Trophoblast cell (in vitro differentiated cells and primary cell): ENCODE results near the gene ENAH.

Source experiments
- DNase-seq, 2 donors: peaks; one replicate each; pipeline ENCODE4 v3.0.0-alpha.2; 2016
- H2AFZ ChIP-seq: 2 replicates; pipeline ENCODE4 v1.6.1; 2013; ENCODE audit warnings: low read length, moderate library complexity, mild to moderate bottlenecking; ENCODE audit not compliant: insufficient read depth, poor library complexity
- H2AK5ac ChIP-seq: 2 replicates; pipeline ENCODE4 v1.6.1; 2013; ENCODE audit warnings: mild to moderate bottlenecking, low read length
- H2BK120ac ChIP-seq: 2 replicates; pipeline ENCODE4 v1.6.1; 2013; ENCODE audit warnings: low read length, mild to moderate bottlenecking, moderate library complexity; ENCODE audit not compliant: insufficient read depth, poor library complexity
- H2BK12ac ChIP-seq: 2 replicates; pipeline ENCODE4 v1.6.1; 2013; ENCODE audit warnings: mild to moderate bottlenecking, low read length, moderate library complexity
- H2BK5ac ChIP-seq: 2 replicates; pipeline ENCODE4 v1.6.1; 2013; ENCODE audit warnings: low read length, low read depth, moderate library complexity, mild to moderate bottlenecking; ENCODE audit not compliant: poor library complexity
- H3K14ac ChIP-seq: 2 replicates; pipeline ENCODE4 v1.6.1; 2013; ENCODE audit warnings: mild to moderate bottlenecking, low read length
- H3K18ac ChIP-seq: 2 replicates; pipeline ENCODE4 v1.6.1; 2013; ENCODE audit warnings: mild to moderate bottlenecking, low read length
- H3K23ac ChIP-seq: 2 replicates; pipeline ENCODE4 v1.6.1; 2013; ENCODE audit warnings: low read length
- H3K27ac ChIP-seq: 2 replicates; pipeline ENCODE4 v1.5.1; 2013; ENCODE audit warnings: low read depth, mild to moderate bottlenecking, inconsistent platforms, low read length, moderate library complexity
- H3K27me3 ChIP-seq: 2 replicates; pipeline ENCODE4 v1.6.1; 2013; ENCODE audit warnings: inconsistent platforms, mild to moderate bottlenecking, low read length, moderate library complexity; ENCODE audit not compliant: insufficient read depth
- H3K36me3 ChIP-seq, 2 experiments: 1 replicate in 1 of 2; 2 replicates in 1 of 2; pipeline ENCODE4 v1.6.1; 2013; ENCODE audit warnings: low read length in 2 of 2, mild to moderate bottlenecking in 2 of 2, moderate library complexity in 1 of 2; ENCODE audit not compliant: insufficient read depth in 2 of 2, control insufficient read depth in 1 of 2
- H3K4ac ChIP-seq: 2 replicates; pipeline ENCODE4 v1.6.1; 2013; ENCODE audit warnings: low read depth, mild to moderate bottlenecking, low read length, moderate library complexity
- H3K4me1 ChIP-seq, 2 experiments: 1 replicate in 1 of 2; 2 replicates in 1 of 2; pipeline ENCODE4 v1.6.1; 2013; ENCODE audit warnings: low read length in 2 of 2, mild to moderate bottlenecking in 2 of 2, moderate library complexity in 1 of 2; ENCODE audit not compliant: insufficient read depth in 2 of 2, control insufficient read depth in 1 of 2
- H3K4me2 ChIP-seq: 2 replicates; pipeline ENCODE4 v1.6.1; 2013; ENCODE audit warnings: inconsistent platforms, mild to moderate bottlenecking, low read length, moderate library complexity
- H3K4me3 ChIP-seq: 2 replicates; pipeline ENCODE4 v1.5.1; 2013; ENCODE audit warnings: mild to moderate bottlenecking, low read depth, low read length, inconsistent platforms
- H3K79me1 ChIP-seq: one replicate; pipeline ENCODE4 v1.6.1; 2013; ENCODE audit warnings: low read length
- H3K79me2 ChIP-seq: 2 replicates; pipeline ENCODE4 v1.6.1; 2013; ENCODE audit warnings: low read length, mild to moderate bottlenecking; ENCODE audit not compliant: control insufficient read depth, insufficient read depth, poor library complexity
- H3K9ac ChIP-seq: 2 replicates; pipeline ENCODE4 v1.6.1; 2013; ENCODE audit warnings: mild to moderate bottlenecking, low read length
- H3K9me3 ChIP-seq: 2 replicates; pipeline ENCODE4 v1.6.1; 2013; ENCODE audit warnings: low read depth, mild to moderate bottlenecking, control low read depth, inconsistent platforms, low read length; ENCODE audit not compliant: insufficient read depth
- H4K12ac ChIP-seq: 2 replicates; pipeline ENCODE4 v1.6.1; 2013; ENCODE audit warnings: low read depth, mild to moderate bottlenecking, low read length, moderate library complexity
- H4K8ac ChIP-seq: 2 replicates; pipeline ENCODE4 v1.6.1; 2013; ENCODE audit warnings: low read depth, mild to moderate bottlenecking, low read length, moderate library complexity
- H4K91ac ChIP-seq: one replicate; pipeline ENCODE4 v1.6.1; 2013; ENCODE audit warnings: low read depth, mild to moderate bottlenecking, low read length, moderate library complexity
- WGBS: extraction: QIAGEN DNeasy Blood & Tissue Kit; methylation state at CpG from one replicate; pipeline ENCODE4 v1.1.7; 2013; ENCODE audit warnings: missing lambda C conversion rate; ENCODE audit not compliant: insufficient read length, insufficient coverage; ENCODE audit errors: extremely low coverage; 5-methylcytosine and 5-hydroxymethylcytosine counted together

ENAH gene

GRCh38 chr1:225446595-225446960 lies 206.3 kb downstream of the ENAH start:
- no peak overlapping the region for H4K12ac ChIP-seq
- peaks cover 2% of the 10 kb centered on the region for H3K79me1 ChIP-seq
- H2AFZ ChIP-seq = no peak overlapping the region
- no peak overlapping the region for H2AK5ac ChIP-seq
- H3K9ac ChIP-seq = no peak overlapping the region
- WGBS = no CpG with 5 or more reads among the region's 7 CpGs
- H4K8ac ChIP-seq = no peak overlapping the region
- no peaks in the 10 kb centered on the region for H3K27me3 ChIP-seq
- H3K4me3 ChIP-seq = no peak overlapping the region
- no peak overlapping the region for H4K91ac ChIP-seq
- H2BK5ac ChIP-seq = no peak overlapping the region
- no peak overlapping the region for H2BK120ac ChIP-seq
- no peak for DNase-seq
- no peaks in the 10 kb centered on the region for H3K36me3 ChIP-seq
- H3K18ac ChIP-seq = no peak overlapping the region
- no peaks in the 10 kb centered on the region for H3K79me2 ChIP-seq
- no peak overlapping the region for H3K4ac ChIP-seq
- no peak overlapping the region for H3K27ac ChIP-seq
- no peak overlapping the region for H3K4me2 ChIP-seq
- H2BK12ac ChIP-seq = no peak overlapping the region
- no peaks in the 10 kb centered on the region for H3K9me3 ChIP-seq
- H3K14ac ChIP-seq = peak overlapping the region; percentile 2
- peaks cover 20 to 21% of the 10 kb centered on the region in 2 experiments for H3K4me1 ChIP-seq
- H3K23ac ChIP-seq = no peak overlapping the region

- H2BK120ac ChIP-seq = no peak overlapping the region
- no peak overlapping the region for H3K9ac ChIP-seq
- no peak overlapping the region for H3K14ac ChIP-seq
- no peak overlapping the region for H4K8ac ChIP-seq
- H3K4me3 ChIP-seq = no peak overlapping the region
- no CpG with 5 or more reads among the region's 9 CpGs for WGBS
- no peak overlapping the region for H2BK5ac ChIP-seq
- H2AFZ ChIP-seq = no peak overlapping the region
- H3K4ac ChIP-seq = no peak overlapping the region
- peaks cover 2% of the 10 kb centered on the region for H3K79me1 ChIP-seq
- H4K91ac ChIP-seq = no peak overlapping the region
- no peaks in the 10 kb centered on the region for H3K9me3 ChIP-seq
- no peak overlapping the region for H3K18ac ChIP-seq
- no peaks in the 10 kb centered on the region for H3K79me2 ChIP-seq
- no peak overlapping the region for H3K27ac ChIP-seq
- DNase-seq = peak in 1 of 2 donors; percentile 12
- H2AK5ac ChIP-seq = no peak overlapping the region
- no peak overlapping the region for H2BK12ac ChIP-seq
- H3K4me2 ChIP-seq = peak overlapping the region; percentile 8
- H4K12ac ChIP-seq = no peak overlapping the region
- no peak overlapping the region for H3K23ac ChIP-seq
- no peaks in the 10 kb centered on the region for H3K36me3 ChIP-seq
- no peaks in the 10 kb centered on the region for H3K27me3 ChIP-seq
- H3K4me1 ChIP-seq = peaks cover 20 to 21% of the 10 kb centered on the region in 2 experiments
These were observed 207.0 kb downstream of the ENAH start for GRCh38 chr1:225445639-225446594.

GRCh38 chr1:225442123-225442505 lies 210.8 kb downstream of the ENAH start:
- H3K9ac ChIP-seq = no peak overlapping the region
- no peaks in the 10 kb centered on the region for H3K9me3 ChIP-seq
- no peak overlapping the region for H3K23ac ChIP-seq
- no peak overlapping the region for H2BK5ac ChIP-seq
- no peak overlapping the region for H3K4me3 ChIP-seq
- no CpG with 5 or more reads among the region's 3 CpGs for WGBS
- no peak overlapping the region for H3K18ac ChIP-seq
- DNase-seq = no peak
- H2BK120ac ChIP-seq = no peak overlapping the region
- H3K4ac ChIP-seq = no peak overlapping the region
- no peak overlapping the region for H2AFZ ChIP-seq
- no peaks in the 10 kb centered on the region for H3K79me2 ChIP-seq
- no peak overlapping the region for H3K14ac ChIP-seq
- H3K36me3 ChIP-seq = no peaks in the 10 kb centered on the region
- H2AK5ac ChIP-seq = no peak overlapping the region
- H3K27me3 ChIP-seq = no peaks in the 10 kb centered on the region
- no peak overlapping the region for H2BK12ac ChIP-seq
- peaks cover 14% of the 10 kb centered on the region in 2 experiments for H3K4me1 ChIP-seq
- no peak overlapping the region for H3K27ac ChIP-seq
- no peak overlapping the region for H3K4me2 ChIP-seq
- peaks cover 2% of the 10 kb centered on the region for H3K79me1 ChIP-seq
- no peak overlapping the region for H4K91ac ChIP-seq
- no peak overlapping the region for H4K8ac ChIP-seq
- no peak overlapping the region for H4K12ac ChIP-seq

- H2BK120ac ChIP-seq = no peak overlapping the region
- no peak overlapping the region for H2AFZ ChIP-seq
- no peak overlapping the region for H3K4me3 ChIP-seq
- no peak overlapping the region for H2BK12ac ChIP-seq
- H3K18ac ChIP-seq = no peak overlapping the region
- DNase-seq = no peak
- no peak overlapping the region for H3K4me2 ChIP-seq
- no peaks in the 10 kb centered on the region for H3K36me3 ChIP-seq
- H3K9ac ChIP-seq = no peak overlapping the region
- H3K4ac ChIP-seq = no peak overlapping the region
- H2AK5ac ChIP-seq = no peak overlapping the region
- no peaks in the 10 kb centered on the region for H3K9me3 ChIP-seq
- no peak overlapping the region for H2BK5ac ChIP-seq
- H4K8ac ChIP-seq = no peak overlapping the region
- H3K23ac ChIP-seq = no peak overlapping the region
- no peak overlapping the region for H4K12ac ChIP-seq
- no peak overlapping the region for H3K27ac ChIP-seq
- WGBS = no CpG with 5 or more reads among the region's 9 CpGs
- H4K91ac ChIP-seq = no peak overlapping the region
- peaks cover under 1% of the 10 kb centered on the region for H3K79me1 ChIP-seq
- no peaks in the 10 kb centered on the region for H3K79me2 ChIP-seq
- no peak overlapping the region for H3K14ac ChIP-seq
- peaks cover 8 to 10% of the 10 kb centered on the region in 2 experiments for H3K4me1 ChIP-seq
- no peaks in the 10 kb centered on the region for H3K27me3 ChIP-seq
These were observed 211.4 kb downstream of the ENAH start for GRCh38 chr1:225441314-225442122.
